ENCODE measurements around the gene PAGR1. TPM values are rescaled to one million over a fixed set of nuclear protein-coding genes. Genes with fewer than 3 reads are reported as not detected.

The PAGR1 gene
- total and polyA plus RNA-seq, 2 experiments from 2014 or later = 39.3 to 53.4 TPM

- no peaks in the 10 kb centered on the region for H3K27me3 ChIP-seq
- no peaks in the 10 kb centered on the region for H3K9me3 ChIP-seq (ENCODE audit: low read depth)
- peaks cover 2% of the 10 kb centered on the region for H4K20me1 ChIP-seq (ENCODE audit: insufficient read depth, poor library complexity, severe bottlenecking)
- no peaks in the 10 kb centered on the region for H3K9me2 ChIP-seq (replicated peaks; ENCODE audit: insufficient read depth)
- H3K27ac ChIP-seq = peak within 1 kb of the TSS; percentile 92
- peaks cover 46% of the 10 kb centered on the region for H3K79me2 ChIP-seq
- H3K4me1 ChIP-seq (ENCODE audit: insufficient read depth) = no peaks in the 10 kb centered on the region
- WGBS (ENCODE audit: low lambda C conversion rate, missing lambda C conversion rate) = 2% methylated on average over 60 of the region's 67 CpGs
- H3K36me3 ChIP-seq (replicated peaks; ENCODE audit: insufficient read depth, low read depth) = no peaks in the 10 kb centered on the region
- H2AFZ ChIP-seq = peak within 1 kb of the TSS; percentile 80
- DNase-seq (ENCODE audit: low spot score) = peak; percentile 100
- peak within 1 kb of the TSS; percentile 86 for H3K4me2 ChIP-seq
- H3K4me3 ChIP-seq = peak within 1 kb of the TSS; percentile 71
- TF ChIP-seq EZH2phosphoT487 (IDR thresholded peaks at IDR 0.05; ENCODE audit: low read depth, severe bottlenecking, unreplicated experiment) (no peak), EZH2 (IDR thresholded peaks at IDR 0.05; ENCODE audit: borderline replicate concordance) (no peak), CTCF (IDR thresholded peaks at IDR 0.05; ENCODE audit: poor library complexity) (peak; percentile 82)
Measured at GRCh38 chr16:29790183-29790948, 25.6 kb upstream of the PAGR1 start, which contains the start of gene KIF22. KIF22 (plus strand) TSS chr16:29790751; CDS start chr16:29790760, 9 bp downstream.

GRCh38 chr16:29790949-29791844 is 24.8 kb upstream of the PAGR1 start:
- peak overlapping the region; percentile 55 for H2AFZ ChIP-seq
- WGBS (ENCODE audit: low lambda C conversion rate, missing lambda C conversion rate) = 2% methylated on average over 30 of the region's 31 CpGs

More at GRCh38 chr16:29790949-29791844, 24.8 kb upstream of the PAGR1 start:
- peak overlapping the region; percentile 86 for H3K4me2 ChIP-seq
- H3K27ac ChIP-seq = peak overlapping the region; percentile 22
- H3K9me2 ChIP-seq (replicated peaks; ENCODE audit: insufficient read depth) = no peaks in the 10 kb centered on the region
- no peaks in the 10 kb centered on the region for H3K27me3 ChIP-seq
- H3K4me1 ChIP-seq (ENCODE audit: insufficient read depth) = no peaks in the 10 kb centered on the region
- peak; percentile 24 for DNase-seq (ENCODE audit: low spot score)
- H3K9me3 ChIP-seq (ENCODE audit: low read depth) = no peaks in the 10 kb centered on the region
- TF ChIP-seq EZH2phosphoT487 (IDR thresholded peaks at IDR 0.05; ENCODE audit: low read depth, severe bottlenecking, unreplicated experiment) (no peak), CTCF (IDR thresholded peaks at IDR 0.05; ENCODE audit: poor library complexity) (no peak), EZH2 (IDR thresholded peaks at IDR 0.05; ENCODE audit: borderline replicate concordance) (no peak)
- no peaks in the 10 kb centered on the region for H3K36me3 ChIP-seq (replicated peaks; ENCODE audit: insufficient read depth, low read depth)
- H3K79me2 ChIP-seq = peaks cover 53% of the 10 kb centered on the region
- H4K20me1 ChIP-seq (ENCODE audit: insufficient read depth, poor library complexity, severe bottlenecking) = peaks cover 2% of the 10 kb centered on the region
- H3K4me3 ChIP-seq = peak overlapping the region; percentile 71
